HepG2 (cell line): ENCODE data around the gene HIRA.
"Not testable (repeated sequence)": the region's sequence is repeated elsewhere in the genome, so short reads cannot be mapped to it uniquely, and the experiment has no call there.

Source experiments
- ARNT ChIP-seq: fragments of 450-650 bp; IDR thresholded peaks from 2 replicates; pipeline ENCODE4 v1.6.1; 2017
- CTCF ChIP-seq: sonication (generic); formaldehyde crosslinking; IDR thresholded peaks from 2 replicates; pipeline ENCODE4 v1.5.0; 2020; ENCODE audit warnings: mild to moderate bottlenecking, missing genetic modification reagents, moderate library complexity
- EP300 ChIP-seq, 3 experiments: sonication (generic) in 1 of 3; formaldehyde crosslinking in 1 of 3; IDR thresholded peaks; 2 replicates each; pipeline versions ENCODE4 v1.5.1 to v1.6.1; 2011 to 2020; ENCODE audit warnings: low read depth in 2 of 3, low read length in 2 of 3, borderline replicate concordance in 1 of 3, improper control_type of control experiment in 1 of 3, mild to moderate bottlenecking in 1 of 3, missing genetic modification reagents in 1 of 3, moderate library complexity in 1 of 3
- FOXP1 ChIP-seq, 2 experiments: fragments of 450-650 bp in 1 of 2; IDR thresholded peaks; 2 replicates each; pipeline ENCODE4 v1.6.1; 2017 to 2018; ENCODE audit warnings: antibody characterized with exemption in 1 of 2
- MYC ChIP-seq: sonication (generic); formaldehyde crosslinking; IDR thresholded peaks from 2 replicates; pipeline ENCODE4 v1.9.0; 2021; ENCODE audit warnings: missing genetic modification reagents, borderline replicate concordance
- NAIF1 ChIP-seq: sonication (generic); formaldehyde crosslinking; IDR thresholded peaks from 2 replicates; pipeline ENCODE4 v1.5.0; 2020; ENCODE audit warnings: mild to moderate bottlenecking, missing genetic modification reagents, borderline replicate concordance
- STAT5B ChIP-seq: sonication (generic); formaldehyde crosslinking; IDR thresholded peaks from 2 replicates; pipeline ENCODE4 v1.4.0; 2020; ENCODE audit warnings: missing genetic modification reagents
- TBP ChIP-seq: sonication (generic); formaldehyde crosslinking; IDR thresholded peaks from 2 replicates; pipeline ENCODE4 v1.5.0; 2020; ENCODE audit warnings: missing genetic modification reagents
- ZKSCAN1 ChIP-seq: fragments of 150-350 bp; IDR thresholded peaks from 2 replicates; pipeline ENCODE4 v1.6.1; 2014; ENCODE audit warnings: low read length
- ZMAT5 ChIP-seq: sonication (generic); formaldehyde crosslinking; IDR thresholded peaks from 2 replicates; pipeline ENCODE4 v1.5.0; 2020; ENCODE audit warnings: mild to moderate bottlenecking, low read depth, missing genetic modification reagents, borderline replicate concordance
- ZNF335 ChIP-seq: sonication (generic); formaldehyde crosslinking; IDR thresholded peaks from 2 replicates; pipeline ENCODE4 v1.4.0; 2020; ENCODE audit warnings: missing genetic modification reagents
- ZNF550 ChIP-seq: sonication (generic); formaldehyde crosslinking; IDR thresholded peaks from 2 replicates; pipeline ENCODE4 v1.4.0; 2020; ENCODE audit warnings: mild to moderate bottlenecking, missing genetic modification reagents, borderline replicate concordance
- ZSCAN29 ChIP-seq: sonication (generic); formaldehyde crosslinking; conservative IDR thresholded peaks from 2 replicates; pipeline ENCODE4 v1.4.0; 2020; ENCODE audit warnings: mild to moderate bottlenecking, missing genetic modification reagents

- TF ChIP-seq TBP; ZNF550 (CRISPR knock-in tag); ZMAT5 (CRISPR knock-in tag); EP300 (IDR thresholded peaks at IDR 0.05; ENCODE audit: low read depth in 2 of 2, low read length in 2 of 2); EP300 (CRISPR knock-in tag; IDR thresholded peaks at IDR 0.05; ENCODE audit: borderline replicate concordance); ZSCAN29 (CRISPR knock-in tag); MYC; ZKSCAN1; STAT5B (CRISPR knock-in tag); ARNT; FOXP1 (IDR thresholded peaks at IDR 0.05); FOXP1 (CRISPR knock-in tag; IDR thresholded peaks at IDR 0.05); NAIF1 (CRISPR knock-in tag); CTCF (CRISPR knock-in tag); ZNF335 (CRISPR knock-in tag): not testable (repeated sequence)
These were observed 13.9 kb upstream of the HIRA start for GRCh38 chr22:19445279-19445982.
